ENCODE data around the gene NFE2L3. TPM values are rescaled to one million over a fixed set of nuclear protein-coding genes. Genes with fewer than 3 reads are reported as not detected.

NFE2L3 gene
- total RNA-seq, 1 donor from 2014 or later: 4.8 TPM

DNA sequence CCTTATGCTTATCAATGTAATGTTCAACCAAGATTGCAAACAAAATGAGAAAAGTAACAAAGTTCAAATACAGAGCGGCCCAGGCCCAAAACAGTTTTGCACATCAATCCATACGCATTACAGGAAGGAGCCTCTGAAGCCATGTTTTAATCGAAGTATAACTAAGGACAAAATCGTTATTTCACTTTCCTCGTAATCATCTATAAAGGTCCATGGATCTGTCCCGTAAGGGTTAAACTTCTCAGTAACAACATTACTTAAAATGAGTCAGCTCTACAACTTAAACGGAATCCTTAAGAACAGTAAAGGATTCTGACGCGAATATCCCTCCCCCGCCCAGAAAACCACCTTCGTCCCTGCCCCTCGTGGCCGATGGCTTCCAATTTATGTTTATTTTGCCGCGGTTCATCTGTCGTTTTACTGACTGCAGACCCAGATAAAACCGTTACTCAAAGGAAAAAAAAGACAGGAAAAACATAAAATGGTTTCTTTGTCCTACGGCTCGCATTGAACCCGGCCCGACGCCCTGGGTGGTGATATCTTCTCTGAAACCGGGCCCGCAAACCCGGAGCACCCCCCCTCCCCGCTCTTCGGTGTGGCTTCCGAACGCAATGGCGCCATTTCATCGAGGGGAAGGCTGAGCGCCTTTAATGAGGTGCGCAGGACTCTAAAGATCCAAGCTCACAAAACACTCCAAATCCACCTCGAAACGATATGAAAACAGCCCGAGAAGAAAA lies 47.5 kb downstream of the NFE2L3 start:
- Histone ChIP-seq H3K27ac (peak overlapping the region; percentile 99), H3K27me3 (ENCODE audit: low read depth) (no peaks in the 10 kb centered on the region), H3K4me1 (peaks cover 52% of the 10 kb centered on the region), H3K9me3 (no peaks in the 10 kb centered on the region), H3K36me3 (peaks cover 38% of the 10 kb centered on the region), H3K4me3 (peak overlapping the region; percentile 83)
- DNase-seq: peak; percentile 77
- ATAC-seq: peak in 1 of 2 donors; percentile 49
- TF ChIP-seq, protein P1, sequence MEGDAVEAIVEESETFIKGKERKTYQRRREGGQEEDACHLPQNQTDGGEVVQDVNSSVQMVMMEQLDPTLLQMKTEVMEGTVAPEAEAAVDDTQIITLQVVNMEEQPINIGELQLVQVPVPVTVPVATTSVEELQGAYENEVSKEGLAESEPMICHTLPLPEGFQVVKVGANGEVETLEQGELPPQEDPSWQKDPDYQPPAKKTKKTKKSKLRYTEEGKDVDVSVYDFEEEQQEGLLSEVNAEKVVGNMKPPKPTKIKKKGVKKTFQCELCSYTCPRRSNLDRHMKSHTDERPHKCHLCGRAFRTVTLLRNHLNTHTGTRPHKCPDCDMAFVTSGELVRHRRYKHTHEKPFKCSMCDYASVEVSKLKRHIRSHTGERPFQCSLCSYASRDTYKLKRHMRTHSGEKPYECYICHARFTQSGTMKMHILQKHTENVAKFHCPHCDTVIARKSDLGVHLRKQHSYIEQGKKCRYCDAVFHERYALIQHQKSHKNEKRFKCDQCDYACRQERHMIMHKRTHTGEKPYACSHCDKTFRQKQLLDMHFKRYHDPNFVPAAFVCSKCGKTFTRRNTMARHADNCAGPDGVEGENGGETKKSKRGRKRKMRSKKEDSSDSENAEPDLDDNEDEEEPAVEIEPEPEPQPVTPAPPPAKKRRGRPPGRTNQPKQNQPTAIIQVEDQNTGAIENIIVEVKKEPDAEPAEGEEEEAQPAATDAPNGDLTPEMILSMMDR (IDR thresholded peaks at IDR 0.05): no peak
- intact Hi-C loops (cut with DNase I): no loop called here

DNA sequence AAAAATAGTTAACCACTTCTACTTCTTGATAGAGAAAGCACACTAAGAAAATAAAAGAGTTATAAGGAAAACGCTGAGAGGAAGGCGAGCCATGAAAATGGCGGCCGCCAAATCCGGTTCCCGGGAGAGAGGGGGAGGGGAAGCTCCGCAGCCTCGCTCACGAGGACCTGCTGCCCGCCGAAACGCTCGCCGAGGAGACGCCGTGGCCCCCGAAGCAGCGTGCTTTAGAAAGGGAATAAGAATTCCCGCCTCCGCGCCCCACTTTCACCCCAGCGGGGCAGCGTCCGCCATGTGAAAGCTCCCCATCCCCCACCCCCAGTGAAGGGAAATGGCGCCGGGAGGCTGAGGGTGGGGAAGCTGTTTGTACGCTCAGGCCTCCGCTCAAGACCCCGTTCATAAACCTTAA lies 48.0 kb downstream of the NFE2L3 start:
- H3K4me3 ChIP-seq: peak overlapping the region; percentile 83
- peak overlapping the region; percentile 99 for H3K27ac ChIP-seq
- H3K9me3 ChIP-seq: no peaks in the 10 kb centered on the region
- H3K36me3 ChIP-seq: peaks cover 32% of the 10 kb centered on the region
- DNase-seq (peak; percentile 79), ATAC-seq (peak; percentile 36 to 59)
- intact Hi-C loops (cut with DNase I): no loop called here
- TF ChIP-seq, protein P1 (IDR thresholded peaks at IDR 0.05): no peak
- peaks cover 52% of the 10 kb centered on the region for H3K4me1 ChIP-seq
- no peaks in the 10 kb centered on the region for H3K27me3 ChIP-seq (ENCODE audit: low read depth)

DNA sequence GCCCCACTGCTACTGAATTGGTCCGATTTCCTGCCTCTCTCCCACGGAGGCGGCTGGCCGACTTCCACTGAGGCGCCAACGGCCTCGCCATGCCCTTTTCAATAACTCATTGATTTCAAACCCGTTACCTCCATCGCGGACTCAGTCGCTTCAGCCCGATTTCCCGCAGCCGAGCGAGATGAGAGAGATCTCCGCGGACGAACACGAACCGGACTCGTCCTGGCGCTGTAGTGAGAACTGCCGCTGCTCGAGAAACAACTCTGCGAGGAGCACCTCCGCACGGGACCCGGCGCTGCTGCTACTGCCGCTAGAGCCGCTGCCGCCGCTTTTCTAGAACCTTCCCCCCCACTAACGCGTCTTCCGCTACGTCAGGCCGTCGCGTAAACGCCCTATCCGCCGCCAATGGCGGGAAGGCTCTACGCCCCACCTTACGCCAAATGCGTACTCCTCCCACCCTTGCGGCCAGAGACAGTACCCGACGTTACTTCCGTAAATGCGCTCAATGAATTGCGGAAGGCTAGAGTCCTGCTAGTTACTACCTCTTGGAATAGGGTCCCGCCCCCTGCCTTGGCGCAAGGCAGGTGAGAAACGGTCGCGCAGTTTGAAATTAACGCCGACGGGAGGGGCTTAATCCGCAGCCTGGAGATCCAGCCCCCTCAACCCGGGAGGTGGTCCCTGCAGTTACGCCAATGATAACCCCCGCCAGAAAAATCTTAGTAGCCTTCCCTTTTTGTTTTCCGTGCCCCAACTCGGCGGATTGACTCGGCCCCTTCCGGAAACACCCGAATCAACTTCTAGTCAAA lies 48.6 kb downstream of the NFE2L3 start, which contains the start of gene HNRNPA2B1:
Gene HNRNPA2B1 (minus strand): TSS at position 303 of the 803 bp plus-strand sequence. CDS start 169 bp downstream, at position 134.
- peak within 1 kb of the TSS; percentile 99 for H3K27ac ChIP-seq
- peak; percentile 97 for DNase-seq
- peak; percentile 89 to 95 for ATAC-seq
- H3K36me3 ChIP-seq: peaks cover 27% of the 10 kb centered on the region
- no peaks in the 10 kb centered on the region for H3K27me3 ChIP-seq (ENCODE audit: low read depth)
- H3K4me3 ChIP-seq: peak within 1 kb of the TSS; percentile 83
- H3K4me1 ChIP-seq: peaks cover 52% of the 10 kb centered on the region
- intact Hi-C loops (cut with DNase I): no loop called here
- TF ChIP-seq, protein P1 (IDR thresholded peaks at IDR 0.05): no peak
- no peaks in the 10 kb centered on the region for H3K9me3 ChIP-seq

DNA sequence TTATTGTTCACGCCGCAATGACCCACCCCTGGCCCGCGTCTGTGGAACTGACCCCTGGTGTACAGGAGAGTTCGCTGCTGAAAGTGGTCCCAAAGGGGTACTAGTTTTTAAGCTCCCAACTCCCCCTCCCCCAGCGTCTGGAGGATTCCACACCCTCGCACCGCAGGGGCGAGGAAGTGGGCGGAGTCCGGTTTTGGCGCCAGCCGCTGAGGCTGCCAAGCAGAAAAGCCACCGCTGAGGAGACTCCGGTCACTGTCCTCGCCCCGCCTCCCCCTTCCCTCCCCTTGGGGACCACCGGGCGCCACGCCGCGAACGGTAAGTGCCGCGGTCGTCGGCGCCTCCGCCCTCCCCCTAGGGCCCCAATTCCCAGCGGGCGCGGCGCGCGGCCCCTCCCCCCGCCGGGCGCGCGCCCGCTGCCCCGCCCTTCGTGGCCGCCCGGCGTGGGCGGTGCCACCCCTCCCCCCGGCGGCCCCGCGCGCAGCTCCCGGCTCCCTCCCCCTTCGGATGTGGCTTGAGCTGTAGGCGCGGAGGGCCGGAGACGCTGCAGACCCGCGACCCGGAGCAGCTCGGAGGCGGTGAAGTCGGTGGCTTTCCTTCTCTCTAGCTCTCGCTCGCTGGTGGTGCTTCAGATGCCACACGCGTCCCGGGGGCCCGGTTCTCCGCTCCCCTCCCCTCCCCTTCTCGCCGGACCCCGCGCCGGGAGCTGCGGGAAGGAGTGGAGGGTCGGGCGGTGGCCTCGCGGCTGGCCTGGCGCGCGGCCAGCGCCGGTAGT lies 49.4 kb downstream of the NFE2L3 start, which contains the start of gene CBX3:
Gene CBX3 (plus strand): TSS at position 499 of the 772 bp plus-strand sequence. CDS start 1,254 bp downstream, outside the sequence.
- no peaks in the 10 kb centered on the region for H3K9me3 ChIP-seq
- peaks cover 27% of the 10 kb centered on the region for H3K36me3 ChIP-seq
- no peaks in the 10 kb centered on the region for H3K27me3 ChIP-seq (ENCODE audit: low read depth)
- H3K4me1 ChIP-seq: peaks cover 47% of the 10 kb centered on the region
- intact Hi-C loops (cut with DNase I): no loop called here
- peak within 1 kb of the TSS; percentile 99 for H3K27ac ChIP-seq
- DNase-seq (peak; percentile 93), ATAC-seq (peak; percentile 77 to 90)
- peak within 1 kb of the TSS; percentile 83 for H3K4me3 ChIP-seq
- TF ChIP-seq, protein P1 (IDR thresholded peaks at IDR 0.05): no peak
